IPS-18c (cell line): ENCODE measurements around the gene SVIL.

Source experiments
- H3K4me3 ChIP-seq: 2 replicates; pipeline ENCODE4 v1.7.0; 2013; ENCODE audit warnings: low read depth, mild to moderate bottlenecking, low read length, moderate library complexity; ENCODE audit not compliant: insufficient read depth
- H3K9me3 ChIP-seq: one replicate; pipeline ENCODE4 v1.6.1; 2013; ENCODE audit warnings: mild to moderate bottlenecking, low read length, moderate library complexity; ENCODE audit not compliant: control insufficient read depth, insufficient read depth

SVIL gene

DNA sequence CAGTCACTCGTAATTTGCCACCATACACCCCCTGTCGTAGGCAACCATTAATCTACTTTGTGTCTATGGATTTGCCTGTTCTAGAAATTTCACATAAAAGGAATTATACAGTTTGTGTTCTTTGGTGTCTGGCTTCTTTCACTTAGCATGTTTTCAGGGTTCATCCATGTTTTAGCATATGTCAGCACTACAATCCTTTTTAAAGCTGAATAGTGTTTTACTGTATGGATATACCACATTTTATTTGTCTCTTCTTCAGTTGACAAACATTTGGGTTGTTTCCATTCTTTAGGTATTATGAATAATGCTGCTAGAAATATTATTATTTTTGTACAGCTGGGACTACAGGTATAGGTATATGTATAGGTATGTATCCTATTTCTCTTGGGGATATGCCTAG is 17.4 kb upstream of the SVIL start:
- Histone ChIP-seq H3K4me3 (no peak overlapping the region), H3K9me3 (no peaks in the 10 kb centered on the region)

DNA sequence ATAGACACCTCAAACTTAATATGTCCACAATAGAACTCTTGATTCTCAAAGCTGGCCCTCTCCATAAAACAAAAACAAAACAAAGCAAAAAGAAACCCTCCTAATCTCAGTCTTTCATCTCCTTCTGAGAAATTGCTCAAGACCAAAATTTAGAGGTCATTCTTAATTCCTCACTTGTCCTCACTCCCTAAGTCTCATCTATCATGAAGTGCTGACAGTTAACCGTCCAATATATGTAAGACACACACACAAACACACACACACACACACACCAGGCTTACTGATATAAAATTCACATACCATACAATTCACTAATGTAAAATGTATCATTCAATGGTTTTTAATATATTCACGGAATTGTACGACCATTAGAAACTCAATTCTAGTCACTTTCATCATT is 17.0 kb upstream of the SVIL start:
- Histone ChIP-seq H3K4me3 (no peak overlapping the region), H3K9me3 (no peaks in the 10 kb centered on the region)

DNA sequence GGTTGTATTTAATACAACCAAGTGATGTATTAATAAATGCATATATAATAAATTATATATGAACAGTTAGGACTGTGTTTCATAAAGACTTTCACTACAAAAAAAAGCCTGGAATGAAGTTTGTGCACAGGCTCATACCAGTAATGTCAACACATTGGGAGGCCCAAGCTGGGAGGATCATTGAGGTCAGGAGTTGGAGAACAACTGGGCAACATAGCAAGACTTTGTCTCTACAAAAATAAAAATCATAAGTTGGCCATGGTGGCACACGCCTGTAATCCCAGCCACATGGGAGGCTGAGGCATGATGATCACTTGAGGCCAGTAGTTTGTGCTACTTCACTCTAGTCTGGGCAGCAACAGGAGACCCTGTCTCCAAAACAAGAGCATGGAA is 15.8 kb upstream of the SVIL start:
- H3K4me3 ChIP-seq = no peak overlapping the region
- H3K9me3 ChIP-seq = no peaks in the 10 kb centered on the region

DNA sequence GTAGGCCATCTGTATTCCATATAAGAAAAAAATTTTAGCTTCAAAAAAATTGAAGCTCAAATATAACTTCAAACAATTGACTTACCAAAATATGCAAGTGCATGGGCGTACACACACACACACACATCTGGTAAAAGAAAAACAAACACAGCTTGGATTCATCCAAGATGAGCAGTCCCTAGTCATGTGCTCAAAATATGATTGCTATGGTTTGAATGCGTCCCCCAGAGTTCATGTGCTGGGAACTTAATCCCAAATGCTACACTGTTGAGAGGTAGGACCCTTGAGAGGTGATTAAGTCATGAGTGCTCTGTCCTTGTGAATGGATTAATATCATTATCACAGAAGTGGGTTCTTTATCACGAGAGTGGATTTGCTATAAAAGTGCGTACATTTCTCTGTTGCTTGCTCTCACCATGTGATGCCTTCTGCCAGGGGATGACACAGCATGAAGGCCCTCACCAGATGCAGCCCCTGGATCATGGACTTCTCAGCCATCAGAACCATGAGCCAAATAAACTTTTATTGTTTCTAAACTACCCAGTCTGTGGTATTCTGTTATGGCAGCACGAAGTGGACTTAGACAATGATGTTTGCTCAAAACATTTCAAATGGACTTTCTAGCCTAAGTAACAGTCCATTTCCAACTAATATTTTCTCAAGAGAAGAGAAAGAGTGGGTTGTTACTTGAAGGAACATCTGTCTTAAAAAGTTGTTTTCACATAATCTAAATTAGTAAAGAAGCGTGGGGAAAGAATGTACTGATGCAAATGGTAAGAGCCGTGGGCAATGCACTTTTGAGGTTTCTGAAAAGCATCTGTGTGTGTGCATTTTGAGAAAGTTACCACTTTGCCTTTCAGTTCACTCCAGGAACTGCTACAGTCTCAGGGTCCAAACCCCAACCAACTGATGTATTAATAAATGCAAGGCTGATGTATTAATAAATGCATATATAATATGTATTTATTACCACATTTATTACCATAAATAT is 15.1 kb upstream of the SVIL start:
- H3K9me3 ChIP-seq = no peaks in the 10 kb centered on the region
- H3K4me3 ChIP-seq = no peak overlapping the region

DNA sequence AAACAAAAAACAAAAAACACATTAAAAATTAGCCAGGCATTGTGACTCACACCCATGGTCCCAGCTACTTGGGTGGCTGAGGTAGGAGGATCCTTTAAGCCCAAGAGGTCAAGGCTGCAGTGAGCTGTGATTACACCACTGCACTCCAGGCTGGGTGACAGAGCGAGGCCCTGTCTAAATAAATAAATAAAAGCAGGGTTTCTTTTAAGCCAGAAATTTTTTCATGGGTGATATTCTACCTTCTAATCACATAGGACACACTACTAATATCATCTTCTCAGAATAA is 14.2 kb upstream of the SVIL start:
- no peak overlapping the region for H3K4me3 ChIP-seq

DNA sequence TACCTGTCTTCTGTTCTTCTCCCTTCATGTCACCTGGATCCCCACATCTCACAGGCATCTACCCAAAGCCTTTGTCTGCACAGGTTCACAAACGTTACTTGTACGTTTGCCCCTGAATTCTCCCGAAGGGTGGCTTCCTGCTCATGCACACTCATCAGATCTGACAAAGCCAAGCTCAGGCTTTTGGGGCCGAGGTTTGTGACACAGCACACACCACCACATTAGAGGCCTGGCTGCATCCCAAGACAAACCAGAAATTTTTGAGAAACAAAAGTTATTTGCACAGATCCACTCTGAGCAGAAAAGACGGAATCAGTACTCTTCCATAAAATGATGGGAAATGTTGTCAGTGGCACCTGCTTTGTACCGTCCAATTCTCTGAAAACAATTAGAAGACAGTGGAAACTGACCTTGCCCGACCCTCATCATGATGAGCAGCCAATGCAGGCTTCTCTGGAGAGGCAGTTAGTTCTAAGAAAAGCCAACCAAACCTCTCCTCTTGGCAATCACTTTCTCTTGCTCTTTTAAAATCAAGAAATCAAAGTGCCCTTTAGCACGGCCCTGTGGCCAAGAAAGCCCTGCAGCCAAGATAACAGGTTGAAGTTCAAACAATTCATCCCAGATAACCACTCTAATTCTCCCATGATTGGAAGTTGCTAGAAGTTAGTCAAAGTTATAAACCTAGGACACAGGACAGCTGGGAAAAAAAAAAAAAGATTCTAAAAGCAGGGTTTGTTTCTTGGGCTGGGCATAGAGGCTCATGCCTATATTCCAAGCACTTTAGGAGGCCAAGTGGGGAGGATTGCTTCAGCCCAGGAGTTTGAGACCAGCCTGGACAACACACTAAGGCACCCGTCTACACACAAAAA is 13.6 kb upstream of the SVIL start:
- Histone ChIP-seq H3K9me3 (no peaks in the 10 kb centered on the region), H3K4me3 (no peak overlapping the region)

More for the DNA sequence above, 14.2 kb upstream of the SVIL start:
- no peaks in the 10 kb centered on the region for H3K9me3 ChIP-seq

DNA sequence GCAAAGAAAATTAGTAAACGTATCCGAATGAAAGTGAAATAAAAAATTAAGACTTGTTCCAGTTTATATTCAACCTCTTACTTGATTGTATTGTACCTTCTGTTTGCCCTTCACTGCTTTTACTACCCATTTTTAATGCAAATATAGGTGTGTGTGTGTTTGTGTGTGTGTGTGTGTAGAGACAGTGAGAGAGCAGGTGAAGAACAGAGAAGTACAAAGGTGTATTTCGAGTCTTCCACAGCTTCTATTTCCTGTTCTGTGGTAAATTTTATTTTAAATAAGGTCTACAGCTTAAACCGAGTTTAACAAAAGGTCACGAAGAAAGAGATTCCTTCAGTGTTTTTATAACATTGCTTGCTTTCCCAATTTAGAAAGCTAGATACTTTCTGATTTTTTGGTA is 12.7 kb upstream of the SVIL start:
- no peaks in the 10 kb centered on the region for H3K9me3 ChIP-seq
- H3K4me3 ChIP-seq = no peak overlapping the region

DNA sequence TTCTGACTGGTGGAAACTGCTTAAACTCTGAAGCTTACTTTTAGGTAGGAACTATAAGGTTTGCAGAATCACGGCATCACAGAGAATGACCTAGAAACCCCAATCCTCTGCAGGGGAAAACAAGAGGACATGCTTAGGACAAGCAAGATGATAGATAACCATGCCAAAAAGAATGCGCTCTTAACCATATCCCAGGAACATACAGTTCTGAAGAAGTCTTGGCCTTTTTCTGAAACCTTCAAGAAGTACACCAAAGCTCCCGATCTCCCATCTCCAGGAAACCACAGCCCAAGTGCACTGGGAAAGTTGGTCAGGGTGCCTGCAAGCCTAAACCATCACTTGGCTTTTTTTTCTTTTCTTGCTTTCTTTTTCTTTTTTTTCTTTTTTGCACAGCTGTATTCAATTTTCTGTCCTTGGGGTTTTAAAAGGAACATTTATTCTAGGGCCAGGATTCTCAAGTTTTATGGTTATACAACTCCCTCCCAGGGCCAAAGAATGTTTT is 12.2 kb upstream of the SVIL start:
- no peaks in the 10 kb centered on the region for H3K9me3 ChIP-seq
- H3K4me3 ChIP-seq = no peak overlapping the region

DNA sequence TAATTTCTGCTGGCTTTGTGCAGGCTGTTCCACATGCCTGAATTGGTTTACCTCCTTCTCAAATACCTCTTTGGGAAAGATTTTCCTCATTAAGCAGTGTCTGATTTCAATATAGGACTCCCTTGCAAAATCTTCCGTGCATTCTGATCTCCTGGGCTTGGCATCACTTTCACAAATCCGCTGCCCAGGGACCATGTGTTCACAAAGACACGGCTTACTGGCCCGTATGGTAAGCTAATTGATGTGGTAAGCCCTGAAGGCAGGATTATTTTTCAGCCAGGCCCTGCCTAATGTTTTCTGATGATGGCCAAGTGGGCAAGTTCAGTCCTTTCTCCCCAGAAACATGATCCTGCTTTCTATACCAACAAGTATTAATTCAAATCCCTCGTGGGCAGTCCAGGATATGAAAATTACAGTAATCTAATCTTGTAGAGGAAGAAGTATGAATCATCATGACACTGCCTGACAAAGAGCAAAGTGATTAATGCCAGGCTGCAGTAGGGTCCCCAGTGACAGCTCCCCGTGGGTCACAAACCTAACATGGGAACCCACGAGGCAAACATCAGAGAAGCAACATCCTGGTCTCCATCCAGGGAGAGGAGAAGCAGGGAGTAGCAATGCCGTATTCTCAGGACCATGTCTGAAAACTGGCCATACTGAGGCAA is 11.6 kb upstream of the SVIL start:
- Histone ChIP-seq H3K4me3 (no peak overlapping the region), H3K9me3 (no peaks in the 10 kb centered on the region)

DNA sequence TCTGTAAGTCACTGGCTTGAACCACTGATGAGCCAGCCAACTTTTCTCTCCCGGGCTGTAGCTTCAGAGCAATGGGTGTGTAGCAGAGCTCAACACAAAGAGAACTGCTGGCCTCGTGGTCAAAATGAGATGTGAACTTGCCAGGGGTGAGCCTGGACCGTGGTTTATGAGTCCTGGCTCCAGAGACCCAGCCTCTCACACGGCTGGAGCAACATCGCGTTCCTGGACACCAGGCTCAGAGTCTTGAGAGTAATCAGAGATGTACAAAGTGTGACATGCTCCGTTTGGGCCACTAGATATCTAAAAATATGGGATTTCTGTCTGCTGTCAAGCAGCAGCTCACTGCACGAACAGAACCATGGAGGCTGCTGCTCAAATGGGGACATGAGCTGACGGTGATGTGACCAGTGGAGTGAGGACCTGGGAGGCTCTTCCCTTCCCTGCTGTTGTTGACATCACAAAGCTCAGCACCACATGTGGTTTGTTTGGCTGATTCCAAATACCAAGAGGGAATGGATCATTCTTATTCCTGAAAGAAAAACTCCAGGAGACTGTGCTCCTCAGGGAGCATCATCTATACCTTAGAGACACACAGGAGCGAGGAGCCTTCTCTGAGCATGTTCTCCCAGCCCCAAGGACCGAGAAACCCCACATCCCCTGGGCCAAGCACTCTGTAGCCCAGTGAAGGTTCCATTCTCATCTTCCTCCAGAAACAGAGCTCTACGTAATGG is 9.2 kb upstream of the SVIL start:
- H3K9me3 ChIP-seq = no peaks in the 10 kb centered on the region
- H3K4me3 ChIP-seq = no peak overlapping the region

DNA sequence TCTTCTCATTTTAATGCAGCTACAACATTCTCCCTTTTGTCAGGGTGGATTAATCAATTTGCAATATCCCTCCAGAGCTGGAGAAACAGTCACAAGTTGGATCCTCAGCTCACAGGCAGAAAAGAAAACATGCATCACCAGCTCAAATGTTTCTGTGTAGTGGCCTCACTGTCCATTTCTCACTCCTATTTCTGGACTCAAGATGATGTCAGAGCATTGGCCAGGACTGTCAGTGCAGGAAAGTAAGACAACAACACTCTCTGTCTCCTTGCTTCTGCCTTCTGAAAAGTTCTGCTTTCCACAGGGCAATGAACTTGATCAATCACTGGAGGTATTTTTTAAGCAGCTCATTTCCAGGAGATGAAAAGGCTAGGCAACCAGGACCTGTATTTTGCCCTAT is 8.2 kb upstream of the SVIL start:
- H3K4me3 ChIP-seq = no peak overlapping the region
- H3K9me3 ChIP-seq = no peaks in the 10 kb centered on the region

DNA sequence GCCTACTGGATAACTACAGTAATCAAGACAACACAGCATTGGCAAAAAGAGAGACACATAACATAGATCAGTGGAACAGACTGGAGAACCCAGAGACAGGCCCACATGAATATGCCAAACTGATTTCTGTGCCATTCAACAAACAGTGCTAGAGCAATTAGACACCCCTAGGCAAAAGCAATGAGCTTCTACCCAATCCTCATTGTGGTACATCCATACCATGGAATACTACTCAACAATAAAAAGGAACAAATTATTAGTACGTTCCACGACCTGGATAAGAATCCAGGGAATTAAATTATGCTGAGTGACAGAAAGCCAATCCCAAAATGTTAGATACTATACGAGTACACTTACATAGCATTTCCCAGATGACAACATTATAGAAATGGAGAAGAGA is 2.8 kb upstream of the SVIL start:
- H3K4me3 ChIP-seq = no peak overlapping the region
- H3K9me3 ChIP-seq = peaks cover 3% of the 10 kb centered on the region

DNA sequence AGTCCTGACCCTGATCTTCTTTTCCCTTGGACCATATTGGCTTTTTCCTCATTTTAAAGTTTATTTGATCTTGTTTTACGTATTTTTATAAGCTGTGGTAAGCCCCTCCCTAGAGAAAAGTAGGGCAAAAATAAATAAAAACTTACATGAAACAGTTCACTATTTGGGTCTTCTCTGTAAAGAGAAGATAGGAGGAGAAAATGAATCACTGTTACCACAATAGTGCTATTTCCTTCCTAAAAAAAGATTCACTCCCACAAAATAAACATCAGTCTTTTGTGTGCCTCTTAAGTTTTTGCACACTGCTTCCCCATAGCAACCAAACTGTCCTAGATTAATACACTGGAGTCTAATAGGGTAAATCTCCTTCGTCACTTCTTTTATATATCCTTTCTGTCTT is 1.4 kb upstream of the SVIL start:
- Histone ChIP-seq H3K9me3 (peaks cover 3% of the 10 kb centered on the region), H3K4me3 (no peak overlapping the region)

DNA sequence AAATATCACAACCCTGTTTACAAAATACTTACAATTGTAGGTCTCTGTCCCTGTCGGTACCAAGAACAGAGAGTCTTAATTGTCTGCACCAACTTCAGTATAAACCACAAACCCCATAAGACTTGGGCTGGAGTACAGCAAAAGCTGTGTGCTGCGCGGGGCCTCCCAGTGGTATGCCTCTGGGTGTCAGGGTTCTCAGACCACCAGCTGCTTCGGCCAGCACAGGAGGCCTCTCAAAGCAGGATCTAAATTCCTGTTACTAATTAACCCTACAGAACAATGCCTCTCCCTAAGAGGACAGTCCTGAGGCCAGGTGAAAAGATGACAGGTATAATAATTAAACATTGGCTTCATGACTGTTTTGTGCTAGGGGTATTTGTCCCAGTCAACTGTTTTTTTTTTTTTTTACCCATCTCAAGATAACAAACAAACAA is 957 bp upstream of the SVIL start:
- H3K4me3 ChIP-seq = no peak overlapping the region
- peaks cover 3% of the 10 kb centered on the region for H3K9me3 ChIP-seq

DNA sequence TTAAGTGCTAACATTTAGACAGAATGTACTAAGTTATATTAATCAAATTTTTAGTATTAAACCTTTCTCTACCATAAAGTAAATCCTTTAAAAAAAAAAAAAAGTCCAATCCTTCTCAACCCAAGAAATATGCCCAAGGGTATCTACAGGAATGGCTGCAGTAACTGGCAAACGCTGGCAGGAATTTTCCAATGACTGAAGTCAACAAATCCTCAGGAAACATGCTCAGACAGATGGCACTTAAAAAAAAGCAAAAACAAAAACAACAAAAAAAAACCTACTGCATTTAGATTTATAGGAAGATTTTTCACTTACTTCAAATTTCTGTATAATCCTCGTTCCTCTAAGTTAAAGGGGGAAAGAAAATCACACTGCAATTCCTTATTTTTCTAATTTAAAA is 666 bp downstream of the SVIL start:
- no peak overlapping the region for H3K4me3 ChIP-seq
- H3K9me3 ChIP-seq = peaks cover 3% of the 10 kb centered on the region

DNA sequence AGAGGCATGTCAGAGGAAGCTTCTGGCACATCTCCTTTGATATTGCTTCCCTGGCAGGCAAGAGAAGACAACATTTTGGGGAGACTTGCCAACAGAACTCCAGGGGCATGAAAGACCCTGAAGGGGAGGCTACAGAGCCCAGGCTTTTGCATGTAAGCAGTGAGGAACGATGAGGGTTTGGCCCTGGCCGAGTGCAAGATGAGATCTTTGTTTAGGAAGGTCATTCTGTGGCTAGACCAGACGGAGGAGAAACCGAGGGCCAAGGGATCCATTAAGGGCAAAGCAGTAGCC is 3.8 kb downstream of the SVIL start:
- Histone ChIP-seq H3K9me3 (no peaks in the 10 kb centered on the region), H3K4me3 (no peak overlapping the region)
